DMS153 (cell line): ENCODE results near the gene YRDC.
"Not testable (repeated sequence)": the region's sequence is repeated elsewhere in the genome, so short reads cannot be mapped to it uniquely, and the experiment has no call there.

Experiments
- DNase-seq: peaks from one replicate; lab custom pipeline; 2025; lab: John Stamatoyannopoulos, UW

Gene YRDC

DNA sequence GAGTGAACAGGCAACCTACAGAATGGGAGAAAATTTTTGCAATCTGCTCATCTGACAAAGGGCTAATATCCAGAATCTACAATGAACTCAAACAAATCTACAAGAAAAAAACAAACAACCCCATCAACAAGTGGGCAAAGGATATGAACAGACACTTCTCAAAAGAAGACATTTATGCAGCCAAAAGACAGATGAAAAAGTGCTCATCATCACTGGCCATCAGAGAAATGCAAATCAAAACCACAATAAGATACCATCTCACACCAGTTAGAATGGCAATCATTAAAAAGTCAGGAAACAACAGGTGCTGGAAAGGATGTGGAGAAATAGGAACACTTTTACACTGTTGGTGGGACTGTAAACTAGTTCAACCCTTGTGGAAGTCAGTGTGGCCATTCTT, 36.6 kb downstream of the YRDC start:
- not testable (repeated sequence) for DNase-seq

DNA sequence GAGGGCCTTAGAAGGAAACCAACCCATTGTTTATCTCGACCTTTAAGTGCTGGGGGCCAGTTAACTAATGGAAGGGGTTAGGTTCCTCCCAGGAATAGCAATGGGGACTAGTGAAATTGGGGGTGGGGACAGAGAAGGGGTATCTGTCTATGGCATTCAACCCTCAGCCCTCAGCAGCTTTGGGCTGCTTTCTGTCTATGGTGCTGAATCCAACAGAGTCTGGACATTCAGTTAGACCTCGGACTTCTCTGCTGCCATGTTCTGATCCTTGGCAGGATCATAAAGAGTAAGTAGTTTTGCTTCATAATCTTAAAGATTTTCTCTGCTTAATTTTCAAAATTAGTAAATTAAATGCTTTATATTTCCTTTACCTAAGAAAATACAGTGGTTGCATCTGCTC, 40.5 kb downstream of the YRDC start:
- DNase-seq: no peak

DNA sequence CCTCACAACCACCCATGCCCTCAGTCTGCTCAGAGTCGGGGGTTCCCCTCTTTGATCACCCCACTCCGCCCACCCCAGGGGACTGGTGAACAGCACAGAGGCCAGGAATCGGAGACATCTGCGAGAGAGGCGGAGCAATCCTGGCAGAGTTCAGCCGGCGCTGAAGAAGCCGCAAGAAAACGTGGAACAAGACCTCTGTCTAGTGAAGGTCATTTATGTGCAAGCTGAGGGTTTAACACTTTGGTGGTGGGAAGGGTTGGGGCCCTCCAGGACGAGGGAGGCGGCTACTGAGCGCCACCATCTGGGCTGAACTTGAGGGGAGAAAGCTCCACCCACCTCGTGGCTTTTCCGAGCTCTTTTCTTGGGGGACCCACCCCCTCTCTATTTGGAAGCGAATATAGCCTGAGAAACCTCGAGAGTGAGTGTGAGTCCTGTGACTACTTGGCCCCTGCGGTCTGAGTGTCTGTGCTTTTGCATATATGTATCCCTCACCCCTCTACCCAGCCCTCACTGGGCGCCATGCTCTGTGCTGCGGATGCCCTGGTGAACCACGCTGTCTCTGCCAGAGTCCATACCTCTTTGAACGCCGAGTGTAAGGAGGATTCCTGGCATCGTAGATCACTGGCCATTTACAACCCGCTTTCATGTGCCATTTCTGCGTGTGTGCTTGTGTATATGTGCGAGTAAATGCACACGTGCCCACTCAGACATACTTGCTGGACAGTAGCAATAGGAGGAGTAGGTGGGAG, 41.9 kb downstream of the YRDC start:
- no peak for DNase-seq

DNA sequence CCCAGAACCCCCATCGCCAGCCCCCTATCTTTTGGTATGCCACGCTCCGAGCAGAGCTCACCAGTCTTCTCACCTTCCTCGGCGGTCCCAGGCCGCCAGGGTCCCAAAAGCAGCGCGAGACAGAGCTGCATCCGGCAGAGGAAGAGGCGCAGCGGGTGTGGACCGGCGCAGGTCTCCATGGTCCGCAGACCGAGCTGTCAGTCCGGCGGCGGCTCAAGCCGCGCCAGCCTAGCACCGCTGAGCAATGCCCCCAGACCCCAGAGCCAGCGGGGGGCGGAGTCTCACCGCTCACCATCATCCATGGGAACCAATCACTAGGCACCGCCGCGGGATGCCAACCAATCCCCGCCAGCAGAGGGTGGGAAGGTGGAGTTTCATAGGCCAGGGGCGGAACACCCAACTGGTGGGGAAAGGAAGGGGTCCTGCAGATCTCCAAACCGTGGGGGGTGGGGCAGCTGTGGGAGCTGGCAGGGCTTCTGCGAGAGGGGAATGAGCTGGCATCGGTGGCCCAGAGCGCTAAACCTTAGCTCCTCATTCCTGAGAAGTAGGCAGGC, 43.0 kb downstream of the YRDC start, which contains the start of gene EPHA10:
Gene EPHA10 (minus strand): TSS at position 233 of the 554 bp plus-strand sequence. CDS start 54 bp downstream, at position 179.
- no peak for DNase-seq

DNA sequence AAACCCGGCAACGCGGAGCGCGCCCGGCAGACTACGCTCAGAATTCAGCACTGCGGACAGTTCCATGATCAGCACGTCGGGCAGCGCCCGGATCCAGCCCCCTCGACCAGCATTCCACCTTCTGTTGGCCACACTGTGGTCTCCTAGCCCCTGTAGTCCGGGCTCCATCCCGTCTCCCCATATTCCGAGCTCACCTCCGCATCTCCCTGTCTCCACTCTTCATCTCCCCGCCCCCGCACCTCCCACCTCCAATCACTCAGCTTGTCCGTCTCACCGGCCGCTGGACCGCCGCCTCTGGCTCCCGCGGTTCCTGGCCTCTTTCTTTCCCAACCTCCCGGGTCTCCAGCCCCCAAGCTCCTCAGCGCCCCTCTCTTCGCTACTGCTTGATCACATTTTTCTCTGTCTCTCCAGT, 43.6 kb downstream of the YRDC start:
- DNase-seq: no peak

DNA sequence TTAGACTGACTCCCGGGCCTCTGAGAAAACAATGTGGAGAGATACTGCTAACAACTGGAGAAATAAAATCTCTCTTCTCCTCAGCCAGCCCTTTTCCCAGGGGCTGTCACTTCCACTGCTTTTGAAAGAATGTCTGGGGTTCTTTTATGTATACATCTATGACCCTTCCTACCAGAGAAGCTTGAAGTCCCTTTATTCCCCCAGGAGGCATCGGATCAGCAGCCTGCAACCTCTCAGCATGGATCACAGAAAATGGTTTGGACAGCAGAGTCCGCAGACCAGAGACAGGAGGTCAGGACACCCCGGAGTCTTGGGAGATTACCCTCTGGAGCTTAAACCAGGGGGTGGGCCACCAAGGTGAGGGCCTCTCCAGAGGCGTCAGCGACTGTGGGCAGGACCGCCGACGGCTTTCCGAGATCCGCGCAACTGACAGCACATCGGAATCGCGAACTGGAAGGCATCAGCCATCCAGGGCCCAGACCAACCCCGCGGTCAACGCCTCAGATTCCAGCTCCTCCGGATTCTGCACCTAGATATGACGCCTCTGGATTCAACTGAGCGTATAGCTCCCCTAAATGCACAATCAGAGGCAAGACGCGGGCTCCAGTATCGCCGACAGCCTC, 44.1 kb downstream of the YRDC start:
- no peak for DNase-seq

DNA sequence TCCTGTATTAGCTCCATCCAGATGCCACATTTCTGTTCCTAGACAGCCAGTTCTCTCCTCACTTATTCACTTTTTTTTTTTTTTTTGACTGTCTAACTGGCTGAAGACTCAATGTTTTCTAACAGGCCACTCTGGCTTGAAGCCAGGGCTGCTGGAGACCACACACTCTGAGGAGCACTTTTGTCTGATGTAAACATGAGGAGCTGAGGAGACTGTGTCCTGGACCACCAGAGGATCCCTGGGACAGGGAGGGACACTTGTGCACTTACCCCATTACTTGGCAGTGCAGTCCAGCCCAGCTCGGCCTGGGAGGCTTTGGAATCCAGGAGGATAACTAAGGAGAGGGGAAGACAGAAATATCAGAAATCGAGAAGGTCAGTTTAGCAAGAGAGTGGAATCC, 45.5 kb downstream of the YRDC start:
- no peak for DNase-seq

DNA sequence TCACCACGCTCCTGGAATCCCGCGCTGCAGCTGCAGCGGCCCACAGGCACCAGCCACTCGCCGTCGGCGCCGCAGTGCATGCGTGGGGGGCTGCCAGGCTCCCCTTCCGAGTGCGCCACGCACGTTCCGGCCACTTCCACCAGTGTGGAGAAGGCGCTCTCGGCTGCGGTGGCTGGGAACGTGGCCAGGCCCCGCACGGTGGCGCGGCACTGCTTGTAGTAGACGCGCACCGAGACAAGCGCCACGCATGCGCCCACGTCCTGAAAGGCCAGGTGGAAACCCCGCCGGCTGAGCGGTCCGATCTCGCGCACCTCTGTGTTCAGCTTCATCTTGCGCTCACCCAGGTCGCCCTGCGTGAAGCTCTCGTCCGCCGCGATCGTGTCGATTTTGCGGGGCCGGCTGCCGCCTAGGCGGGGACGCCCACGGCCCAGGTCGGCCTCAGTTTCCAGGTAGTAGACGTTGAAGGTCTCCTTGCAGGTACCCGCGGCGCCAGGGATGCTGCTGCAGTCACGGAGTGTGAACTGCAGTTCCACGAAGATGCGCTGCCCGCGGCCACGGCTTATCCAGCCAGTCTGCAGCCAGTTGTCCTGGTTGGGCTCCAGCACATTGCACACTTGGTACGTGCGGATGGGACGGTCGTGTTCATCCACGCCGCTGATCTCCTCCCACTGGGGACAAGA, 46.5 kb downstream of the YRDC start:
- no peak for DNase-seq

DNA sequence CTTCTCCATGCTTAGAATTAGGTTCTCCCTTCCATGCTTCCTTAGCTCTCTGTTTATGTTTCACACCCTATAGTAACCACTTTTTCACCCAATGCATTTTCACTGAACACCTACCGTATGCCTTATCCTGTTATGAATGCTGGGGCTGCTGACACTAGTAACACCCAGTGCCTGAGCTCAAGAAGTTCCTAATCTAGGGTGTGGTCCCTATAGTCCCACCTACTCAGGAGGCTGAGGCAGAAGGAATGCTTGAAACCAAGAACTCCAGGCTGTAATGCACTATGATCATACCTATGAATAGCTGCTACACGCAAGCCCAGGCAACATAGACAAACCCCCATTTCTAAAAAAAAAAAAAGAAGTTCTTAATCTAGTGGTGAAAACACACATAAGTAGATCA, 48.6 kb downstream of the YRDC start:
- DNase-seq: no peak

DNA sequence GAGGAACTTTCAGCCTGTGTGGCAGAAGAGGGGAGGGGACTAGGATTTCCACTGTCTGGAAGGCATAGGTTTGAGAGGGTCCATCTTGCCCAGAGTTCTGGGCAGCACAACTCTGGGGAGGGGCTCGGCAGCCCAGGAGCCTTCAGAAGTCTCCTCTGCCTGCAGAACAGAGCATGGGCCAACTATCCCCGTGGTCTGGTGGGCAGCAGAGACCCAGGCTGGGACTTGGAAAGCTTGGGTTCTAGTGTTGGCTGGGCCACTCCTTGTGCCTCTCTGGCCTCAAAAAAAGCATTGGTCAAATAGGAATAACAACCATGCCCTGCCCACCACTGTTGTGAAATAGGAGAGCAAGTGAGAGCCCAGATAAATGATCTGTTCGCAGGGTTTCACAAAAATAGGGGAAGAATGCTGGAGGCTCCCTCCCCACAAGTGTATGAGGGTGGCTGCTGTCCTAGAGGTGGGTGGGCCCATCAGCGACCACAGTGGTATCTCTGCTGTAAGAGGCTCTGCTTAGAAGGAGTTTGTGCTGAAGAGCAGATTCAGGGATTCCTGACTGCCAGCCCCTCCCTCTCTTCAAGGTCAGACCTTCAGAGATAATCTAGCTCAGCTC, 52.0 kb downstream of the YRDC start:
- no peak for DNase-seq

DNA sequence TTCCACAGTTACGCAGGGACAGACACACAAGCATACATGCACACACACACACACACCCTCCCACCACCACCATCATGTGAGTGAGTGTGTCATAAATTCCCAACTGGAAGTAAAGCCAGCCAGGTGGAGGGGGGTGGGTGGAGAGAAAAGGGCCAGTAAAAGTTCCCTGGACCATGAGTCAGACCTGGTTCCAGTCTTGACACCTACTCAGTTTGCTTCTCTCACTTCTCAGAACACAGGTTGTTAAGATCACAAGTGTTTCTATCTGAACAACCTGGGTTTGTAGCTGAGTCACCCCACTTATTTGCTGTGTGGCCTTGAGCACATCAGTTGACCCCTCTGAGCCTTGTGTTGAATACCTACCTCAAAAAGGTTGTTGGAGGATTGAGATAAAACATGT, 52.7 kb downstream of the YRDC start:
- no peak for DNase-seq

DNA sequence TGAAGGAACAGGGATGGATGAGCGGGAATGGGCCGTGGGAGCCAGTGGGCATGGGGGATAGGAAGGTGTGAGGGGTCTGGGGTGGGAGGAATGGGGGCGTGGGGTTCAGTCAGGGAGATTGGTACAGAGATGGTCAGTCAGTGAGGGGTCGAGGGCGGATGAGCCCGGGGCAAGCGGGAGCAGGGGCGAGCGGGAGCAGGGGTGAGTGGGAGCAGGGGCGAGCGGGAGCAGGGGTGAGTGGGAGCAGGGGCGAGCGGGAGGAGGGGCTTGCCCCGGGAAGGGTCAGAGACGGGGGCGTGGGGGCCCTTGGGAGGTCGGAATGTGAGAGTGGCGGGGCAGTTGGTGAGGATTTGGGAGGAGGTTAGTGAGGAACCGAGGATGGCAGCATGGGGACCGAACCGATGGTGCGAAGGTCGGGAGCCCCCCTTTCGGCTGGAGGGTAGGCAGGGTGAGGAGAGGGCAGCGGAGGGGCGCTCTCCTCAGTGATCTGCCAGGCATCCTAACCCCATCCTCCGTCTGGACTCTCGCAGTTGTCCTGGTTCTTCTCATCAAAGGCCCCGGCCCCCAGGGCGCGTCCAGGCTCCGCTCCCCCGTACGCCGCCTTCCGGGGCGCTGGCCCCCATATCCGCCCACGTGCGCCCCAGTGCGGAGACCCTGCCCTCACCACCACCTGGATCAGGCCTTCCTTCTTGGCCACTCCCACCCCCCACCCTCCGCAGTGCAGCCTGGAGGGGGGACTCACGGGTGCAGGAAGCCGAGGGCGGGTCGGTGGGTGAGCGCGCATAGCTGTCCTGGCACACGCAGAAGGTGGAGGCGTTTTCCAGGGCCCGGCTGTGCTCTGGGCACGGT, 54.3 kb downstream of the YRDC start:
- DNase-seq: no peak
